ENCODE results near the gene SUSD3.
"Not testable (repeated sequence)": the region's sequence is repeated elsewhere in the genome, so short reads cannot be mapped to it uniquely, and the experiment has no call there.

SUSD3 gene

DNA sequence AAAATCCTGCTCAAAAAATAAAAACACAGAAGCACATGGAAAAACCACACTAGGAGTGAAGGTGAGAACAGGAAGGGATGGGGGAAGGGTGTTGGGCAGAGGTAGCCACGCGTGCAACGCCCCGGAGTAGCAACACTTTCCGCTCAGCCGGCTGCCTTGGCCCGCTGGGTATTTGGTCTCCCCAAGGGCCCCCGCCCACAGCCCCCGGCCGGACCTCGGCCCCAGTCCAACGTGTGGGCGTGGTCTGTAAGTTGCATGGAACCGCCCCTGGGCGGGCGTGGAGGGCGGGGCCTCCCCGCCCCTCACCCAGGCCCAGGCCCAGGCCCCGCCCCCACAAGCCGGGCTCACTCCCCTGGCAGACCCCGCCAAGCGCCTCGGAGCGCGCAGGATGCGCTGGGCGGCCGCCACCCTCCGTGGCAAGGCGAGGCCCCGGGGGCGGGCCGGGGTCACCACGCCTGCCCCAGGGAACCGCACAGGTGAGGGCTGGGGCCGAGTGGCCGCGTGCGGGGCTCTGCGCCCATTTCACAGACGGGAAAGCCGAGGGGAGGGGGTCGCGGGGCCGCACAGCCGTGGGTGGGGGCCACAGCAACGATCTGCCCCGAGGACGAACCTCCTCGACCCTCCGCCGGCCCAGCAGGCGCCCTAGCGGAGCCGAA, at the start of gene SUSD3:
TSS of gene SUSD3 (plus strand) at position 347 of the 656 bp plus-strand sequence. CDS start at position 389, 42 bp downstream.
- peak in 11 of 56 donors; percentile 8 to 60 (median 28) for DNase-seq

DNA sequence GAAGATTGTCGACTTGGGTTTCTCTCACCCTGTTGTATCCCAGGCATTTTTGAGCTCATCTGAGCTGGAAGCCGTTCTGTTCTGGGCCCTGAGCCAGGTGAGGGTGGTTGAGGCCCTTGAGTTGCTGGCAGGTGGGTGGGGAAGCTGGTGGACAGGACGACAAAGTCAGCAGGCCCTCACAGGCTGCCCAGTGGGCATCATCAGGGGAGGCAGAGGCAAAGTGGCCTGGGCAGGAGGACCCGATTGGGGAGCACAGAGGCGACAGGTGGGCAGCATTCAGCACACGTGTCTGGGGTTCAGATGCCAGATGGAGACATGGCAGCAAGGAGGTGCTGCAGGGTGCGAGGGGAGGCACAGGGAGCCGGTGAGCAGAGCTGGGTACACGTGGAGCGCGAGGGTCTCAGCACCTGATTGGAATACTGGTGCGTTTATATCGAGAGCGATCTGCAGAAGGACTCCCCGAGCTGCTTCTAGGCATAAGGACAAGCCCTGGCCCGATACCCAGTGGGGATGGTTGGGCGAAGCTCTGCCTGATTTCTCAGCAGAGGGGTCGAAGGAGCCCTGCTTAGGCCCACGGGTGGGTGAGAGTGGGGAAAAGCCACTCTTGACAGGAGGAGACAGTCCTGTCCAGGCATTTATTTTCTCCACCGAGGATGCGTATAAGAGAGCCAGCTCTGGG, 49.0 kb upstream of the SUSD3 start:
- DNase-seq = no peak

DNA sequence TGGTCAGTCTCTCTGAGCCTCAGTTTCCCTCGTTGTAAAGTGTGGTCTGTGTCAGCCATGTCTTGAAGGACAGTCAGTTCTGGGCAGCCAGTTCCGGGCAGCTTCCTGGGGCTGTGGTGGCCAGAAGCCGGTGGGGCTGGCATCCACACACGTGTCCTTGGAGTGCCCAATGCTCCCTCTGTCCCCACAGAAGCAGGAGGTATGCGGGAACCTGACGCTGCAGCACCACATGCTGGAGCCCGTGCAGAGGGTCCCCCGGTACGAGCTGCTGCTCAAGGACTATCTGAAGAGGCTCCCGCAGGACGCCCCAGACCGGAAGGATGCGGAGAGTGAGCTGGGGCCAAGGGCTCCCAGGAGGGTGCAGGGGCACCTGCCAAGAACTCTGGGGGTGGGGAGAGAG, 48.4 kb upstream of the SUSD3 start:
- no peak for DNase-seq

DNA sequence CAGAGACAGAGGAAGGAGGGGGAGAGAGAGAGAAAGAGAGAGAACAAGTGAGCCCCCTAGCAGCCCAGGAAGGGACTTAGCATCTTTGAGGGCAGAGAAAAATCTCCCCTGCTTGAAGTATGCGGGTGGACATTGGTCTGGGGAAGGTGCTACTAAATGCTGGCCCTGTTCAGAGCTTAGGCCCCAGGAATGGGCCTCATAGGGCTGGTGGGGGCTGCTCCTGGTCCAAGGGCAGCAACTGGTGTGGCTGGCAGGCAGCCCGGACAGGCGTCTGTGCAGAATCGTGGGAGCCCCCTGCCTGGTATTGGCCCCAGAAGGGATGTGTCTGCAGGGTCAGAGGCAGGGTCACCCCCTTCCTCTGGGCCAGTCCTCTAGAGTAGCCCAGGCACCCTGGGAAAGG, 47.8 kb upstream of the SUSD3 start:
- DNase-seq = no peak

GRCh38 chr9:93011114-93011513, 47.4 kb upstream of the SUSD3 start:
- DNase-seq = no peak

DNA sequence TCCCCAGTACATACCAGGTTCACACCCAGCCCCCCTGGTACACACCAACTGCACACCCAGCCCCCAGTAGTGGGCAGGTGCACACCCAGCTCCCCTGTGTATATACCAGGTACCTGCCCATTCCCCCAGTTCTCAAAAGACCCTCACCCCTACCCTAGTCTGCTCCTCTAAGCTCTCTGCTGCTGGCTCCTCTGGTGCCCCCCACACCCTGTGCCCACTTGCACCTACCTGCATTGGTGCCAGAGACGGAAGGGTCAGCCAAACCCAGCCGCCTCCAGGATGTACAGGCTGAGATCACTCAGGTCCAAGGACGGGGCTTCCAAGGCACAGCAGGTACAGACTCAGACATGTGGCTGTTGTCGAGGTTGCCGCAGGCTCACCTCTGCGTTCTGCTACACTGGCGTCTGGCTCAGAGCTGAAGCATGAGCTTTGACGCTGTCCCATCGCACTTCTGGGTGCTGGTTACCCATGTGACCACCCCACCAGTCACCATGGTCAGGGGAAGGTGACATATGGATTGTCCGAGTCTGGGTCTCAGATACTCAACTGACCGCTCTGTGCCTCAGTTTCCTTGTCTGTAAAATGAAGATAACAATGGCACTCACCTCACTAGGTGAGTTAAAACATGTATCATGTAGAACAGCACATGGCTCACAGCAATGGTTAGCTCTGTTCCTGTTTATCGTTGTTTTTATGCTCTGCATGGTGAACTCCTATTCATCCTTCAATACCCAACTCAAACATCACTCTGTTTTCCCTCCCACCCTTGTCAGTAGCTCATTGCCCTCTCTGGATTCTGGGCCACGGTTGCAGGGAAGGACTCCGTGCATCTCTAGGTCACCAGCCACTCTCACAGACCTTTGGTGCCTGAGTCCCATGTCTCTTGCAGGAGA, 45.3 kb upstream of the SUSD3 start:
- DNase-seq = no peak

GRCh38 chr9:93013856-93014582, 44.5 kb upstream of the SUSD3 start:
- no peak for DNase-seq

GRCh38 chr9:93015190-93015589, 43.3 kb upstream of the SUSD3 start:
- DNase-seq = not testable (repeated sequence)

GRCh38 chr9:93017621-93018020, 40.9 kb upstream of the SUSD3 start:
- no peak for DNase-seq

DNA sequence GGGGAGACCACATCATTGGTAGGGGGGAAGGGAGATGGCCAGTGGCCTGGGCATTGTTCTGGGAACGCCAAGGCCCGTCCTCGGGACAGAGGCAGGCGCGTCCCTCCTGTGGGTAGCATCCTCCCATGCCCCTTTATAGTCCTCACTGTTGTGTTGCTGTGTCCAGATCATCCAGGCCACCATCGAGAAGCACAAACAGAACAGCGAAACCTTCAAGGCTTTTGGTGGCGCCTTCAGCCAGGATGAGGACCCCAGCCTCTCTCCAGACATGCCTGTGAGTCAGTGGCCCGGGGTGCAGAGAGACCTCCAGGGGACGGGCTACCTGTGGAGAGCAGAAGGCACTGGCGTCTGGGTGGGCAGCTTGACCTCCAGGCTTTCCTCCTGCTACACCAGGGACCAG, 38.4 kb upstream of the SUSD3 start:
- DNase-seq = no peak

- DNase-seq = no peak
Observed at GRCh38 chr9:93020771-93021670, 37.5 kb upstream of the SUSD3 start.

DNA sequence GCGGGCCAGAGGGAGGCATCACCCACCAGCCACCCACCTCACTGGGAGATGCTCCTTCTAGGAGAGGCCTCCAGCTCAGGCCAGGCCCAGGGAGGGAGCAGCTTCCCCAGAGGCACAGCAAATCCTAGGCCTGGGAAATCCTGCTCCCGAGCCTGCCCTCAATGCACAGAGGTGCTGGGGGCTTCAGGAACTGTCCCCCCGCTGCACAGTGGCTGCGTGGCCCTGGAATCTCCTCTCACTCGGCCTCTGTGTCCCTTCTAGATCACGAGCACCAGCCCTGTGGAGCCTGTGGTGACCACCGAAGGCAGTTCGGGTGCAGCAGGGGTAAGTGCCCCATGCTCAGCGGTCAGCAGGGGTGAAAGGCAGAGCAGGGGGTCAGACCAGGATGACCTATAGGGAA, 36.4 kb upstream of the SUSD3 start:
- DNase-seq = no peak

GRCh38 chr9:93022721-93023520, 35.6 kb upstream of the SUSD3 start:
- DNase-seq = no peak

- no peak for DNase-seq
Observed at GRCh38 chr9:93023521-93023815, 35.0 kb upstream of the SUSD3 start.

DNA sequence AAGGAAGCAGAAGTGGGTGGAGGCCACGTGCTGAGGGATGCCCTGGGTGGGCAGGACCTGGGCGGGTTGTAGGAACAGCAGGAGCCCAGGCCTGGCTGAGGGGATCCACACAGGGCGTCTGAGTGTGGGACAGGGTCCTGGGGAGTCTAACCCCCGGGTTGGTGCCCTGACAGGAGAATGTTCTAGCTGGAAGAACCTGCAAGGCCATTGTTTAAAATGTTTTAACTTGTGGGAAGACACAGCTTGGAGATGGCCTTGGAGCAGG, 33.9 kb upstream of the SUSD3 start:
- no peak for DNase-seq

- no peak for DNase-seq
Observed at GRCh38 chr9:93024986-93025630, 33.4 kb upstream of the SUSD3 start.

DNA sequence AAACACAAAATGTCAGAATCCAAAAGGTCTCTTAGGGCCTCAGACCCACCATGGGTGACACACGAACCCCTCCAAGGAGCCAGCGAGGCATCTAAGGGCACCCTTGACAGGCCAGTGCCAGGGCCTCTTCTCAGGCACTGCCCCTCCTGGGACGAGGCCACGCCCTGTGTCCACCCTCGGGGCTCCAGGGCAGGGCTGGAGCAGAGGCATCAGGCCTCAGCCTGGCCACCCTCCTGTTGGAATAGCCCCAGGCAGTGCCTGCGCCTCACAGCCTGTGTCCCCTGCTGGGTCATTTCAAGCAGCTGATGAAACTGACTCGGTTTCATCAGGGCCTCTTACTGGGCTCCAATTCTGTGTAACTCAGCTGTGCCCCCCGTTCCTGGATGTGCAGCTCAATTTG, 32.8 kb upstream of the SUSD3 start:
- DNase-seq = no peak

- DNase-seq = no peak
Observed at GRCh38 chr9:93026640-93027039, 31.9 kb upstream of the SUSD3 start.

GRCh38 chr9:93027750-93028149, 30.8 kb upstream of the SUSD3 start:
- DNase-seq = no peak
